ENCODE data around the gene DLX1.

The DLX1 gene

GRCh38 chr2:172103471-172104272, 18.4 kb downstream of the DLX1 start:
- TF ChIP-seq GATA2 (IDR thresholded peaks at IDR 0.05; ENCODE audit: low read depth, low read length) (no peak), GATA3 (IDR thresholded peaks at IDR 0.05; ENCODE audit: low read depth, low read length) (no peak)

GRCh38 chr2:172105471-172106107, 20.3 kb downstream of the DLX1 start:
- no peak for TF ChIP-seq GATA3 (IDR thresholded peaks at IDR 0.05; ENCODE audit: low read depth, low read length)
- no peak for TF ChIP-seq GATA2 (IDR thresholded peaks at IDR 0.05; ENCODE audit: low read depth, low read length)

DNA sequence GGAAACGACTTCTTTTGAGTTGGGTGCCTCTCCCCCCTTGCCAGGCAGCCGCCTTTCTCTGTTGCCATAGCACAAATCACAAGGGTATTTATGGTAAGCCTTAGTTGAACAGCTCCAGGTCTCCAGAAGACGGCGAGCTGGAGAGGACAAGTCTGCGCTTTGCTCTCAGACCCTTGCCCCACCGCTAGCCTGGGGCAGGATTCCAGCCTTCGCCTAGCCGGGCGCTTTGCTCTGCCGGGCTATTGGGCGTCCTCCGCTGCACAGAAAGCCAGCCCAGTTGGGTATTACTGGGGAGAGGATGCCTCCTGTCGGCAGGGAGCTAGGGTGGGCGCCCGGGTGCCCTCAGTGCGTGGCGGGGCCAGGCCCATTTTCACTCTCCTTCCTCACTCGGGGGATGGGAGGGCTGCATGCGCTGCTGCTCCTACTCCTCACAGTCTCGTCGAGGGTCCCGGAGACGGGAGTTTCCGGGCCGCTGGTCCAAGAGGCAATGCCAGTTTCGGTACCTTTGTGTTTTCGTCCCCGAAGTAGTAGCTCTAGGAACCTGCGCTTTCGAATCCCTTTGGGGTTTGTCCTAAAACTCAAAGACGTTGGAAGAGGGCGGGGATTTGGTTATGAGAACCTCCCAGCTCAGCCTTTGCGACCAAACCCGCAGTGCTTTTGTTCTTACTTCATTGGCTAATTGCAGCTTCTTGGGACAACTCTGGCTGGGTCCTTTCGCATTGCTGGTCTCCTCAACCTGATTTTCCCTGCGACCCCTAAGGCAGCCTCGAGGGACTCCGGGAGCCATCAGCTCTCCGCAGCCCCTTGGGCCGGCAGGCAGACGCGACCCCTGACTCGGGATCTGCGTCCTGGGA, 21.0 kb downstream of the DLX1 start:
- TF ChIP-seq GATA3 (IDR thresholded peaks at IDR 0.05; ENCODE audit: low read depth, low read length) = no peak
- TF ChIP-seq GATA2 (IDR thresholded peaks at IDR 0.05; ENCODE audit: low read depth, low read length) = no peak

GRCh38 chr2:172107690-172108586, 22.6 kb downstream of the DLX1 start:
- TF ChIP-seq GATA2 (IDR thresholded peaks at IDR 0.05; ENCODE audit: low read depth, low read length) (no peak), GATA3 (IDR thresholded peaks at IDR 0.05; ENCODE audit: low read depth, low read length) (no peak)

DNA sequence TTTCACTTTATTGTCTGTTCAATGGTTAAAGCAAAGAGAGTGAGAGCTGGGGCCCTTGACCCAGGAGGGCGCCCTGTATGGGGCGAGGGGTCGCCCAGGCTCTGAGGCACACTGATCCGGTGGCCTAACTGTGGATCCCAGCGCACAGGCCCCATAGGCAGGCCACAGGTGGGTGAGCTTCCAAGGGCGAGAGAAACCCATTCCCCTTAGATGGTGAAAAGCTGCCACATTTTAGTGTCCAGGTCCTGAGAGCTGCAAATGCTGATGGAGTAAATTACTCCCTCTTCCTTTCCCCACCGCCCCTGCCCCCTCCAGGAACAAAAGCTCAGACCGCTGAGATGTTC, 23.3 kb downstream of the DLX1 start:
- TF ChIP-seq GATA3 (IDR thresholded peaks at IDR 0.05; ENCODE audit: low read depth, low read length) (no peak), GATA2 (IDR thresholded peaks at IDR 0.05; ENCODE audit: low read depth, low read length) (no peak)

GRCh38 chr2:172109256-172109987, 24.1 kb downstream of the DLX1 start:
- no peak for TF ChIP-seq GATA3 (IDR thresholded peaks at IDR 0.05; ENCODE audit: low read depth, low read length)
- no peak for TF ChIP-seq GATA2 (IDR thresholded peaks at IDR 0.05; ENCODE audit: low read depth, low read length)

DNA sequence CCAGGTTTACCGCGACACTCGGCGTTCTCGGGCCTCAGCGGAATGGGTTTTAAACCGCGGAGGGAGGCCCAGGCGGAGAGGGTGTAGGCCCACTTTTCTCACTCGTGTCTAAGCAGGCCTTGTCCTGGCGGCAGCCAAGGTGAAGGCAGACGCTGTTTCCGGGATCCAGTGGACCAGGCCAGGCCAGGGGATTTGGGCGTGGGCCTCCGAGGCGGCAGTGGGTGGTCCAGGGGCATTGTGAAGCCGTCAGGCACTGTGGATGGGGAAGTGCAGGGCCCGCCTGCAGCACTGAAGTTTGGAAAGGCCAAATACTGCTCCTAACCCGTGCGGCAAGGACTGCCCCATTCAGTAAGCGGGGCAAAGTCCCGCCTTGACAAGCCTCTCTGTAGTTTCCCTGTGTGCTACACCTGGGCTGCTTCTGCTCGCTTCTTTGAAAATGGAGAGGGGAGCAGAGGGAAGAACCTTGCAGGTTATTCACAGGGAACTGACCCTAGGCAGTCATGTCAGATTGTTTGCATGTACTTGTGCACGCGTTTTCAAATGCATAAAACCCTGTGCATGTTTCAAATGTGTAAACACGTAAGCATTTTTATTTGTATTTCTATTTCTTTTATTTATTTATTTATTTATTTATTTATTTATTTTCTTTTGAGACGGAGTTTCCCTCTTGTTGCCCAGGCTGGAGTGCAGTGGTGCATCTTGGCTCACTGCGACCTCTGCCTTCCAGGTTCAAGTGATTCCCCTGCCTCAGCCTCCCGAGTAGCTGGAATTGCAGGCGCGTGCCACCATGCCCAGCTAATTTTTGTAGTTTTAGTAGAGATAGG, 24.9 kb downstream of the DLX1 start:
- TF ChIP-seq GATA3 (IDR thresholded peaks at IDR 0.05; ENCODE audit: low read depth, low read length) (no peak), GATA2 (IDR thresholded peaks at IDR 0.05; ENCODE audit: low read depth, low read length) (no peak)

DNA sequence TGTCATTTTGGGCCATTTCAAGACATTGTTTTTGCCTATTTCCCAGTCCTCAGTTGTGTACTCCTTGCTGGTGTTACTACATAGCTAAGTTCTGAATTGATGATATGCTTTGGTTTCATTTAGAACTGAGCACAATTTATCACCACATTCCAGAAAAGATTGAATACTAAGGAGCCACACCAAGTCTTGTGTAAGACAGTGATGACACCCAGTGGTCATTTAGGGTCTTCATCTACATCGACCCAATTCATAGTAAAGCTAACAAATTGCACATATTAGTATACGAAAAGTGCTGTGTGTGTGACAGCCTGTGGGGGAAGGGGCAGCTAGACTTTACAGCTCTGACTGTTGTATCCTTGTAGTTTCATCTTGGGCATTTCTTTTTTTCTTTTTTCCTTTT, 28.3 kb downstream of the DLX1 start:
- TF ChIP-seq GATA3 (IDR thresholded peaks at IDR 0.05; ENCODE audit: low read depth, low read length) = no peak
- no peak for TF ChIP-seq GATA2 (IDR thresholded peaks at IDR 0.05; ENCODE audit: low read depth, low read length)

GRCh38 chr2:172114579-172114978, 29.3 kb downstream of the DLX1 start:
- TF ChIP-seq GATA2 (IDR thresholded peaks at IDR 0.05; ENCODE audit: low read depth, low read length) (no peak), GATA3 (IDR thresholded peaks at IDR 0.05; ENCODE audit: low read depth, low read length) (no peak)

DNA sequence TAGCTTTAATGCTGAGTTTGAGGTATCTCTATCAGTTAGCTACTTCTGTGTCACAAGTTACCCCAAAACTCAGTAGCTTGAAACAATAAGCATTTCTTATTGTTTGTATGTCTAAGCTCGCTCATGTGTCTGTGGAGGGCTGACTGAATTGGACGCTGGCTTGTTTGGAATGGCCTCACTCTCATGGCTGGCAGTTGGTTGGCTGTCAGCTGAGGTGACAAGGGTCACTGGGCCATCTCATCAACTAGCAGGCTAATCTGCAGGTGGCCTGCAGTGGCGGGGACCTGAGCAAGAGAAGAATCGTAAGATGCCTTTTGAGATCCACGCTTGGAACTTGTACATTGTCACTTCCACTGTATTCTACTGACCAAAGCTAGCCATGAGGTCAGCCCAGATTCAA, 30.8 kb downstream of the DLX1 start:
- no peak for TF ChIP-seq GATA2 (IDR thresholded peaks at IDR 0.05; ENCODE audit: low read depth, low read length)

DNA sequence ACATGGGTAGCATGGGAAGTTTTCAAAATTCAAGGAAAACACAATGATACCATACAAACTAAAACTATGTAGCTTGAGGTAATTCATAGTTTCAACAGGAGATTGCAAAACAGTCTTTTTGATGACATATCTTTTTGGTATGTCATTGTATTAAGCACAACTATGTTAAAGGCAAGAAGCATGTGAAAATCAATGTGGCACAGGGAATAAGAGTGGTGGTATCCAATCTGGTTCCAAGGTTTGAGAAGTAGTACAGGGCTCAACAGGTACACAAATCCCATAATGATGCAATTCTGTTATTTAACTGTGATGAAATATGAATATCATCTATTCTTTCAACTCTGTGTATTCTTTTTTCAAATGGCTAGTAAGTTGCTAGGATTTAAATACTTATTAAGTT, 33.8 kb downstream of the DLX1 start:
- TF ChIP-seq GATA3 (IDR thresholded peaks at IDR 0.05; ENCODE audit: low read depth, low read length) (no peak), GATA2 (IDR thresholded peaks at IDR 0.05; ENCODE audit: low read depth, low read length) (no peak)

DNA sequence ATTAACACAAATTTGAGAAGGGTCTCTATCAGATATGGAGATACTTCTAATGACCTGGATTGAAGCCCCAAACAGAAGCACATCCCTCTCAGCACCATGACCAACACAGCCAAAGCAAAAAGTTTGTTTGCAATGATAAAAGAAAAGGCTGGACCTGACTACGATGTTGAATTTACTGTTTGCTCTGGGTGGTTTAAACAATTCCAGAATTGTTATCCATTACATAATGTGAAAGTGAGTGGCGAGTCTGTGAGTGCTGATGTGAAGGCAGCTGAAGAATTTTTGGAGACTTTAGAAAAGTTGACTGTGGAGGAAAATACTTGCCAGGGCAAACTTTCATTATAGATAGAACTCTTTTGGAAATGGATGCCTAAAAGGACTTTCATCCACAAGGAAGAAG, 34.8 kb downstream of the DLX1 start:
- no peak for TF ChIP-seq GATA3 (IDR thresholded peaks at IDR 0.05; ENCODE audit: low read depth, low read length)
- TF ChIP-seq GATA2 (IDR thresholded peaks at IDR 0.05; ENCODE audit: low read depth, low read length) = no peak
